Skeletal muscle satellite cell (primary cell): ENCODE results near the gene MAML3.
A peak's percentile ranks its signal among the peaks of the same experiment; 100 is the strongest.

ENCODE experiments used
- H3K27me3 ChIP-seq: 2 replicates; pipeline ENCODE4 v1.7.0; 2013; ENCODE audit warnings: low read length; ENCODE audit not compliant: control insufficient read depth, insufficient read depth
- H3K36me3 ChIP-seq: 2 replicates; pipeline ENCODE4 v1.7.0; 2013; ENCODE audit warnings: mild to moderate bottlenecking, control low read depth, low read length; ENCODE audit not compliant: insufficient read depth
- H3K4me1 ChIP-seq: 2 replicates; pipeline ENCODE4 v1.7.0; 2013; ENCODE audit warnings: low read length; ENCODE audit not compliant: control insufficient read depth, insufficient read depth
- H3K4me2 ChIP-seq: 2 replicates; pipeline ENCODE4 v1.7.0; 2013; ENCODE audit warnings: mild to moderate bottlenecking, low read length
- H3K4me3 ChIP-seq: 2 replicates; pipeline ENCODE4 v1.7.0; 2013; ENCODE audit warnings: low read length
- H3K9ac ChIP-seq: 2 replicates; pipeline ENCODE4 v1.7.0; 2013; ENCODE audit warnings: mild to moderate bottlenecking, low read depth, low read length, moderate library complexity
- H3K9me3 ChIP-seq: replicated peaks from 2 replicates; pipeline ENCODE4 v1.7.0; 2013; ENCODE audit warnings: mild to moderate bottlenecking, control low read depth, low read length

Gene MAML3

DNA sequence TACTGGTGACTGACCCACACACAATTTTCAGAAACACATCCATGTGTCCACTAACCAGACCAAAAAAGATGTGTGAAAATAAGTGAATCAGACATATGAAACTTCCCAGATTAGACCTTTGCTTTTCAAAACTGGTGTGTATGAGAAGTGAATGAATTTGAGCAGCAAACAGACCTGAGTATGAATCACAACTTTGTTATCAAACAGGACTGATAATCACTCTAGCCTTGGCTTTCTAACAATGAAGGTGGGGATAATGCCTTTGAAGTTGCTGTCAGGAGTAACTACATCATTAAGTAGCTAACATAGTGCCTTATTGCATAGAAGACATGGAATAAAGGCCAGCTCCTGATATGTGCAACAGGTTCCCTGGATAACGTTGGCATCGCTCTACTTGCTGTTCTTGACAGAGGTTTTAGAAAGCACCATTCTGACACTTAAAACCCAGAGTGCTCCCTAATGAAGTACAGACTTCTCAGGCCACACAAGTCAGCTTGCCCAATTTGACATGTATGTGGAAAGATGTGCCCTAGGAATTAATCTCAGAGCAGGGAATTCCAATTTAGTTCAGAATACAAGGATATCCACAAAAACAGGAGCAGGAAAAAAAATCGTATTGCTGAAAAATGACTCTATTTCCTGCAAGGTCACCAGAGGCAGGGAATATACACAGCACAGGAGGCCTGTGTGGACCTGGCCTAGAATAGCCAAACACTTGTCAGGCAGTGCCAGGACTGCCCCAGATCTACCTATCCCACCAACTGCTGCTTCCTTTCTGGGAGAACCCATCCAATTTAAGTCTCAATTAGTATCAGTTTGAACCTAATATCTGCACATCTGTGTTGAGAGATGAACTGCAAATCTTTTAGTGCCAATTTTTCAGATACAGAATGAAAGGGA, 87.7 kb downstream of the MAML3 start:
- no peaks in the 10 kb centered on the region for H3K36me3 ChIP-seq
- no peaks in the 10 kb centered on the region for H3K9me3 ChIP-seq

DNA sequence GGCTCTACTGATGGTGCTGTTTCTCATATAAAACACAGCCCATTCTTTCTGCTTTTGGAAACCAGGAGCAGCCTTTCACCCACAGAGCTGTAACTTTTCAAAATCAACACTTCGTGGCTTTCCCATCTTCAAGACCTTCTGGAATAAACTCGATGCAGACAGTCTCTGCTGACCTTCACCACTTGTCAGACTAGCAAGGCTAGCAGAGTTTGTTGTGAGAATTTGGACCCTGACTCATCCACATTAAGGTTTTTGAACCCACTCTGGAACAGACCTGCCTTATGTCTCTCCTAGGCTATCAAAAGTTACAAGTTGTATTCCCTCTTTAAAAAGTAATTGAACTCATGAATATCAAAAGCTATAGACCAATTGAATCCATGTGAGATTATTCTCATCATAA, 88.6 kb downstream of the MAML3 start:
- Histone ChIP-seq H3K4me1 (peaks cover 21% of the 10 kb centered on the region), H3K9me3 (no peaks in the 10 kb centered on the region), H3K4me3 (no peak overlapping the region), H3K9ac (no peak overlapping the region), H3K27me3 (no peaks in the 10 kb centered on the region), H3K36me3 (no peaks in the 10 kb centered on the region), H3K4me2 (no peak overlapping the region)

More for the DNA sequence above, 87.7 kb downstream of the MAML3 start:
- H3K4me3 ChIP-seq: no peak overlapping the region
- H3K9ac ChIP-seq: no peak overlapping the region
- no peak overlapping the region for H3K4me2 ChIP-seq
- peaks cover 24% of the 10 kb centered on the region for H3K4me1 ChIP-seq
- no peaks in the 10 kb centered on the region for H3K27me3 ChIP-seq

DNA sequence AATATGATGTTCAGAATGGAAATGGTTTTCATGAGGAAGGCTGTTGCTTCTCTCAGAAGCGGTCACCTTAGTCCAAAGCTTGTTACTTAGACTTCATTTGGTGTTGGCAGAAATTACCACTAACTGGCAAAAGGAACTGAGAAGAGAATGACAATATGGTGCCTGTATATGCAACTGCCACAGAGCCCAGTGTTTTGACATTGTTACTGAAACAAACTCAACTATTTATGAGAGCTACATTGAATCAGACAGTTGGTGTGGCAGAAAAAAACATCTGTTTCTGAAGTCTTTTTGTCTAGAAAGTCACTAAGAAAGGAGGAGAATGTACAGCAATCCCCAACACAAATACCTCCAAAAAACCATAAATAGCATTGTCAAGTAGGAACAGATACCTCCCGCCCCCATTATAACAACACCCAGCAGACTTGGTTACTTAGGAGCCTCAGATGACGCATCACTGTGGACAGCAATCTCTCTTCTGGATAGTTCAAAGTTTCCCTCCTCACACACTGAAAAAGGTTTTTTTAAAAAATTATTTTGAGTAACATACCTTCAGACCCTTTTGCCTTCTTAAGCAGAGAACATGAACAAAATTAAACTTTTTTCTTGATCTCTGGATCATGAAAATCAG, 92.2 kb downstream of the MAML3 start:
- Histone ChIP-seq H3K4me2 (no peak overlapping the region), H3K36me3 (no peaks in the 10 kb centered on the region), H3K9ac (no peak overlapping the region), H3K9me3 (no peaks in the 10 kb centered on the region), H3K4me3 (no peak overlapping the region), H3K4me1 (peaks cover 22% of the 10 kb centered on the region), H3K27me3 (no peaks in the 10 kb centered on the region)

DNA sequence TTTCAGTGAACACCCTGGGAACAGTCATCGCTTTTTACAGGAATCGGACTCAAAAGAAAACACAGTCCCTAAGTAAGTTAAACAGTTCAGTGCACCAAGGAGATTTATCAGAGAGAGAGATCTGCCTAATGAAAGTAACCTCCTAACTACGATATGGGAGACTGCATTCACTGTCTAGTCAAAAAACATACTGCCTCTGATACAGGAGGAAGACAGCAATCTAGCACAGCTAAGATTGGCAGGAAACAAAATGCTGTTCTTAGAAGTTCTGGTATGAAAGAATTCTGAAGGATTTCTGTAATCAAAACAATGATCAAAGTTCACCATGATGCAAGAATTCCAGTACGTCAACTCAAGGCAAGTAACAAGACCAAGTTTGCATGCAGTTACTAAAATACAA, 92.8 kb downstream of the MAML3 start:
- Histone ChIP-seq H3K9ac (no peak overlapping the region), H3K27me3 (no peaks in the 10 kb centered on the region), H3K4me1 (peaks cover 22% of the 10 kb centered on the region), H3K4me3 (no peak overlapping the region), H3K4me2 (peak overlapping the region; percentile 4), H3K9me3 (no peaks in the 10 kb centered on the region), H3K36me3 (no peaks in the 10 kb centered on the region)

DNA sequence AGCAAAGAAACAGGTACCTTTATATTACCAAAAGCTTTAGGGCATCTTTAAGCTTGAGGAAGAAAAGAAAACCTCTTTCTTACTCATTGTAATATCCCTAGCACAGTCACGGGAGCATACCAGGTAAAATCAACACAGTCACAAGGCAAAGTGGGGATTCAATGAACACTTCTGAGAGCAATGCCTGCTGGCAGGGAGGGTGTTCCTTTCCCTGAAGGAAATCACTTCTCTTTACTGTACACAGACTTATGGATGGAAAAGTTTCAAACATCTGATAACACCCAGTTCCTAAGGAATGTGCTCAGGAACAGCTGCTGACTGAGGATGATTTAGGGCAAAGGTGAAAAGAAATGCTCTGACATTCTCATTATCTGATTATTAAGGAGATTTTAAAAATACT, 94.8 kb downstream of the MAML3 start:
- Histone ChIP-seq H3K4me3 (no peak overlapping the region), H3K27me3 (no peaks in the 10 kb centered on the region), H3K36me3 (no peaks in the 10 kb centered on the region), H3K9me3 (no peaks in the 10 kb centered on the region), H3K4me1 (peaks cover 22% of the 10 kb centered on the region), H3K4me2 (peak overlapping the region; percentile 8), H3K9ac (no peak overlapping the region)

DNA sequence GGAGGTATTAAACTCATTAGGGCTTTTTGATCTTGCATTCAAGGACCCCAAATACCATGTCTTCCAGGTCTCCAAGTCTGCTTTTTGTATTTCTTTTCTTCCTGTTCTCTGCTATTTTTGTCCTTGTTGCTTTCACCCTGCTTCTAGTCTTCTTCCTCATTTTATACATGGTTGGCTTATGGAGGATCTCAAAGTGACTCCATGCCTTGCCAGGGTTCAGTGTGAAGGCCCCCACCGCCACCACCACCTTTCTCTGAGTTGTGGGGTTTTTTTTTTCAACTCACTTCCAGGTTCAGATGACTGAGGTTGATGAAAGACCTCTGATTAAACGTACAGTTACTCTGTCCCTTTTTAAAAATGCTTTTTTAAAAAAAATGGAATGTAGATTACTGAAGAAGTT, 96.3 kb downstream of the MAML3 start:
- Histone ChIP-seq H3K9me3 (no peaks in the 10 kb centered on the region), H3K4me1 (peaks cover 22% of the 10 kb centered on the region), H3K36me3 (no peaks in the 10 kb centered on the region), H3K9ac (no peak overlapping the region), H3K4me3 (no peak overlapping the region), H3K27me3 (no peaks in the 10 kb centered on the region), H3K4me2 (no peak overlapping the region)

DNA sequence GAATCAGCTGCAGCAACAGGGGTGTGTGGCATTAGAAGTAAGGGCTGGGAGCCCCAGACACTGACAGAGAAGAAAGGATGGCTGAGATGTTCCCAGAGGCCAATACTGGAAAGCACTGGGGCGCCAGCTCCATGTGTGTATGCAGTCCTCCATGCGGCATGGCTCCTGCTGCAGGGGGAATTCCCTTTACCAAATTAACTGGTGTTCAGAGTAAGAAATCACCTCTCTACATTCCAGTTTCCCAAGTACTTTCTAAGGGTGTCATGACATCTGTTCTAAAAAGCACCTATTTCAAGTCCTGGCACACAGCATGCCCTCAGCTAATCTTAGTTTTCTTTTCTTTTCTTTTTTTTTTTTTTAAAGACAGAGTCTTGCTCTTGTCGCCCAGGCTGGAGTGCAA, 98.0 kb downstream of the MAML3 start:
- no peak overlapping the region for H3K4me2 ChIP-seq
- no peak overlapping the region for H3K9ac ChIP-seq
- no peaks in the 10 kb centered on the region for H3K36me3 ChIP-seq
- no peak overlapping the region for H3K4me3 ChIP-seq
- peaks cover 13% of the 10 kb centered on the region for H3K4me1 ChIP-seq
- H3K9me3 ChIP-seq: no peaks in the 10 kb centered on the region
- H3K27me3 ChIP-seq: no peaks in the 10 kb centered on the region

DNA sequence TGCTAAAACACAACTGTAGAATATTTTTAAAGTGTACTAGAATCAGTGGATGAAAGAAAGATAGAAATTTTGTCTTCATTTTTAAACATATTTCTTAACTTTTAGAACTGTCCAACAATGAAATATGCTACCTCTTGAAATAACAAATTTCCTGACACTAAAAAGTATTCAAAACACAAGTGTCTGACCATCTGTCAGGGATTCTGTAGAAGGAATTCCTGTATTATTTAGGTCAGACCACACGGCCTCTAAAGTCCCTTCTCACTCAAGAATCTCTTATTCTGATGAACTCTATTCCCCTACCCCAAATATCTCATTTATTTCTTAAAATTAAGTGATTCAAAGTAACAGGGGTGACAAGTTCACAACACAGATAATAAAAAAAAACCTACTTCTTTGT, 99.1 kb downstream of the MAML3 start:
- Histone ChIP-seq H3K4me2 (no peak overlapping the region), H3K4me1 (peaks cover 12% of the 10 kb centered on the region), H3K9ac (no peak overlapping the region), H3K27me3 (no peaks in the 10 kb centered on the region), H3K4me3 (no peak overlapping the region), H3K9me3 (no peaks in the 10 kb centered on the region), H3K36me3 (no peaks in the 10 kb centered on the region)

DNA sequence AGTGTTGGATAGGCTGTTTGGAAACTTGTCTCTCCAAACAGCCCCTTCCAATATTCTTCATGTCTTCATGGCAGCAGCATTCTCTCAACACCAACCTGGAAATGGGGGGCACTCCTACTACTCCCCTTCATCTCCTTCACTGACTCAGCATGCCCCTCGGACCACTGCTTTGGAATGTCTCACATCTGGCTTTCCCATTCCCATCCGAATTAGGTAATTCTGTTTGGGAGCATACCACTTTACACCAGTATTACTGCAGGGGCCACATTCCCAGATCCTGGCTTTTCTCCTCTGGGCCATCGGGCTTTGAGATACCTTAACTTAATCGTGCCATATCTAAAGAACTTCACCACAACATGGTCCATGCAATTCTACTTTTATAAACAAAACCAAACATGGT, 100.8 kb downstream of the MAML3 start:
- Histone ChIP-seq H3K9ac (no peak overlapping the region), H3K9me3 (no peaks in the 10 kb centered on the region), H3K36me3 (no peaks in the 10 kb centered on the region), H3K4me1 (peaks cover 19% of the 10 kb centered on the region), H3K4me2 (no peak overlapping the region), H3K4me3 (no peak overlapping the region), H3K27me3 (no peaks in the 10 kb centered on the region)

DNA sequence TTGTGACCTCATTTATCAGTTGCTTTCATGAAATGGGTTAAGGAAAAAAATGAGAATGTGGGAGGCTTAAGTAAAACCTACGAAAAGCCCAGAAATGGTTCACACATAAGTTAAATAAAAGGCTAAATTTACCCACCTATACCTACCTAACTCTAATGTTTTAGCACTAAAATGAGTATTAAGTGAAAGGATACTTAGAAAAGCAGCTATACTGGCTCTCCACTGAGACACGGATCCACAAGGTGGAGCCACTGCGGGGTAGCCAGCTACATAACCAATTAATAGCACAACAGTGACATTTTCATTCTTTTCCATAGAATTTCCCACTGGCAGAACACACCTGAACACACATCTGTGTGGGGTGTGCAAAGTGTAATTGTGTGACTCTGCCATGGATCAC, 101.9 kb downstream of the MAML3 start:
- H3K9me3 ChIP-seq: no peaks in the 10 kb centered on the region
- no peaks in the 10 kb centered on the region for H3K27me3 ChIP-seq
- peaks cover 19% of the 10 kb centered on the region for H3K4me1 ChIP-seq
- H3K4me2 ChIP-seq: no peak overlapping the region
- H3K36me3 ChIP-seq: no peaks in the 10 kb centered on the region
- H3K4me3 ChIP-seq: no peak overlapping the region
- H3K9ac ChIP-seq: no peak overlapping the region

DNA sequence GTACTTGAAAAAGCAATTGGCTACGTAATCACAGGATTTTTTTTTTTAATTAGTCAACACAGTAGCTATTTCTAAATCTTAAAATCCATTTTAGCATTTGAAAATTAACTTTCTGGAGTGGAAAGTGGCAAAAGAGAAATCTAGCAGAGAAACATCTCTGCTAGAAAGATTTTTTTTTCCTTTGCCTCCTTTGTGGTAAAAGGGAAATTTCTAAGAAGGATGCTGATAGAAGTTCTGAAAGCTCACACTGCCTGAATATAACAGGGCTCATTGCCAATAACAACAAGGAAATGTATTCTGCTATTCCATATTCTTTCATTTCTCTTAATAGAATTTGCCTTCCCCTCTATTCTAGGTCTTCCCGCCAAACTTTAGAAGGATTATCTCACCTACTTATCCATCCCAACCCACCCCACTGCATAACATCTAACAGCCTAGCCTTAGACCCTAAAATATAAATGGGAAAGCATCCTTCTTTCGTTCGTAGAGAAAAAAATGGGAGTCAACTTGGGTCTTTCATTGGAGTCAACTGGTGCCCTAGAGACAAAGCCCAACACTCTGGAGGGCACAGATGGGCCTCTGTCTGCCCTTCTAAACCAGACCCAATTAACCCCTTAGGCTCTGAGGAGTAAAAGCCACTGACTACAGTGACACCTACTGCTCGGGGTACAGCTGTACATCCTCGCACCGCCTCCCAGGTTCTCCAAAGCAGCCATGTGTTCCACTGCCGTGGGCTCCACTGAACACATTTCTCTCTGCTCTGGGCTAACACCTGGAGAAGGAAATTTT, 103.9 kb downstream of the MAML3 start:
- Histone ChIP-seq H3K4me3 (no peak overlapping the region), H3K4me2 (peak overlapping the region; percentile 87), H3K4me1 (peaks cover 19% of the 10 kb centered on the region), H3K27me3 (no peaks in the 10 kb centered on the region), H3K36me3 (no peaks in the 10 kb centered on the region), H3K9ac (no peak overlapping the region), H3K9me3 (no peaks in the 10 kb centered on the region)
